ENCODE data around the gene SWI5.

GRCh38 chr9:128288273-128289004, 12.4 kb downstream of the SWI5 start:
- TF ChIP-seq EZH2 (IDR thresholded peaks at IDR 0.05; ENCODE audit: low read depth, unreplicated experiment), result no peak
- no peak for TF ChIP-seq CTCF (conservative IDR thresholded peaks at IDR 0.05; ENCODE audit: low read depth in 2 of 2)
- TF ChIP-seq ETS1 (IDR thresholded peaks at IDR 0.05), result no peak
- TF ChIP-seq POLR2AphosphoS5 (IDR thresholded peaks at IDR 0.05; ENCODE audit: low read depth), result no peak
- TF ChIP-seq JUNB (IDR thresholded peaks at IDR 0.05; ENCODE audit: unreplicated experiment), result no peak
- TF ChIP-seq REST (IDR thresholded peaks at IDR 0.05; ENCODE audit: unreplicated experiment), result no peak
- no peak for TF ChIP-seq CREB1 (CRISPR knock-in tag; IDR thresholded peaks at IDR 0.05; ENCODE audit: low read depth)
- no peak for TF ChIP-seq STAT1 (IDR thresholded peaks at IDR 0.05; ENCODE audit: unreplicated experiment)
